ENCODE results near the gene CDK9.

The CDK9 gene

GRCh38 chr9:127803507-127804352 is 17.9 kb downstream of the CDK9 start:
- no peak for DNase-seq (ENCODE audit: low read depth)

DNA sequence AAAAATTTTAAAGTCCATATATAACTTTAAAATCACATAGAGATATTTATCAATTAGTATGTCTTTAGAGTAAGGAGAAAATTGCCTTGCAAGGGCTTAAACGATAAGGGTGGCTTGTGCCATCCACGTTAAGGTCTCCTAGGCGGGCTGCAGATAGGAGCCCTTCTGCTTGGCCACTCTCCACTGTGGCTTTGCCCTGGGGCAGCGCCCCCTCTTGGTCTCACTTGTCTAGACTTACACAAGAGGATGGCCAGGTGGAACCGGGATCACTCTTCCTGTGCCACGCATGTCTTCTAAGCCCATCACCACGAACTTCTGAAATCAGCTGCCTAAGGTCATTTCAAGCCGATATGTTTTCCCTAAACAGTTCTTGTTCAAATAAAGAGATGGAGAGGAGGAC is 19.8 kb downstream of the CDK9 start:
- no peak for DNase-seq (ENCODE audit: low read depth)

DNA sequence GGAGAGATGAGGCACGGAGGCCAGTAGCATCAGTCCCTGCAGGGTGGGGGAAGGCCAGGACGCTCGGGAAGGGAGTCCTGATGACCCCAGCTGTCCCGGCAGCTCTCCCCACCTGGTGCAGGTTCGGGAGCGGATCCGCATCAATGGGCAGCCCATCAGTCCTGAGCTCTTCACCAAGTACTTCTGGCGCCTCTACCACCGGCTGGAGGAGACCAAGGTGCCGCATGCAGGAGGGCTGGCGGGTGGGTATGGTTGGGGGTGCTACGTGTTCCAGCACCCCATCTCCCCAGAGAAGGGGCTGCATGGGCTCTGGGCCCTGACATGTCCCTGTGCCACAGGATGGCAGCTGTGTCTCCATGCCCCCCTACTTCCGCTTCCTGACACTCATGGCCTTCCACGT is 21.0 kb downstream of the CDK9 start:
- no peak for DNase-seq (ENCODE audit: low read depth)

GRCh38 chr9:127808347-127809001 is 22.6 kb downstream of the CDK9 start:
- no peak for DNase-seq (ENCODE audit: low read depth)

GRCh38 chr9:127809002-127809539 is 23.2 kb downstream of the CDK9 start:
- DNase-seq (ENCODE audit: low read depth), result no peak

DNA sequence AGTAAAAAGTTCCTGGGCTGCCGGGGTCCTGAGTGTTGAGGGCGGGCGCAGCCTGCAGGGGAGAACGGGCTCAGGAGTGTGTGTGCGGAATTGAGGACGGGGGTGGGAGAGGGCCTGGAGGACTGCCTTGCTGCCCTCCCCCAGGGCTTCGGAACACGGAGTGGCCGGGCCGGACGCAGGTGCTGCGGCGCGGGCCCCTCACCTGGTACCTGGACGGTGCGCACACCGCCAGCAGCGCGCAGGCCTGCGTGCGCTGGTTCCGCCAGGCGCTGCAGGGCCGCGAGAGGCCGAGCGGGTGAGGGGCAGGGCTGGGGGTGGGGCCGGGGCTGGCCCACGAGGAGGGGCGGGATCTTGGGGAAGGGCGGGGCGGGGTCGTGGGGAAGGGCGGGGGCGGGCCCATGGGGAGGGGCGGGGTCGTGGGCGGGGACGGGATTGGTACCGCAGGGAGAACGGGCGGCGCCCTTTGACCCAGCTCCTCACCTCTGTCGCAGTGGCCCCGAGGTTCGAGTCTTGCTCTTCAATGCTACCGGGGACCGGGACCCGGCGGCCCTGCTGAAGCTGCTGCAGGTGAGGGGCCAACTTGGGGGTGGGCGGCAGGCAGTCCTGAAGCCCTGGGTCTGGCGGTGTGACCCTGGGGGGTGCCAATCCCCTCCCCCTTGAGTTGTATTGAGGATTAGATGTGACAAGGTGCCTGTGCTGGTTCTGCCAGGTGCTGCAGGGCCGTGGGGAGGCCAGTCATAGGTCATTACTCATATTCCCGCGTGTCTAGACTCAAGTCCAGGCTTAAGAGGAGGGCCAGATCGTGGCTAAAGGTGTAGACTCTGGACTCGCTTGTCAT is 23.9 kb downstream of the CDK9 start:
- DNase-seq (ENCODE audit: low read depth), result no peak

GRCh38 chr9:127810378-127811187 is 24.7 kb downstream of the CDK9 start:
- no peak for DNase-seq (ENCODE audit: low read depth)

GRCh38 chr9:127812011-127812410 is 26.2 kb downstream of the CDK9 start:
- no peak for DNase-seq (ENCODE audit: low read depth)

DNA sequence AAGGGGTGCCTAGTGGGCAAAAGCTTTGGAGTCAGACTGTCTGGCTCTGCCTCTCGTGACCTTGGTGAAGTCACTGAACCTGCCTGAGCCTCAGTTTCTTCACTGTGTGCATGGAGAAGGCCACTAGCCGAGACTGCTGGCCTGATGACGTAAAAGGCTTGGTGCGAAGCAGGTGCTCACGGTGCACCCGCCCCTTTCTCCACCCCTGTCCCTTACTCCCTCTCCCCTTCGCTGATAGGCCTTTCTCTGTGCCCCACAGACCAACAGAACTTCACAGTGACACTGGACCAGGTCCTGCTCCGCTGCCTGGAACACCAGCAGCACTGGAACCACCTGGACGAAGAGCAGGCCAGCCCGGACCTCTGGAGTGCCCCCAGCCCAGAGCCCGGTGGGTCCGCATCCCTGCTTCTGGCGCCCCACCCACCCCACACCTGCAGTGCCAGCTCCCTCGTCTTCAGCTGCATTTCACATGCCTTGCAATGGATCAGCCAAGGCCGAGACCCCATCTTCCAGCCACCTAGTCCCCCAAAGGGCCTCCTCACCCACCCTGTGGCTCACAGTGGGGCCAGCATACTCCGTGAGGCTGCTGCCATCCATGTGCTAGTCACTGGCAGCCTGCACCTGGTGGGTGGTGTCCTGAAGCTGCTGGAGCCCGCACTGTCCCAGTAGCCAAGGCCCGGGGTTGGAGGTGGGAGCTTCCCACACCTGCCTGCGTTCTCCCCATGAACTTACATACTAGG is 27.3 kb downstream of the CDK9 start:
- DNase-seq (ENCODE audit: low read depth), result no peak

- no peak for DNase-seq (ENCODE audit: low read depth)
These were observed 27.9 kb downstream of the CDK9 start for GRCh38 chr9:127813686-127814226.

- DNase-seq (ENCODE audit: low read depth), result no peak
These were observed 29.0 kb downstream of the CDK9 start for GRCh38 chr9:127814619-127815511.

- no peak for DNase-seq (ENCODE audit: low read depth)
These were observed 29.9 kb downstream of the CDK9 start for GRCh38 chr9:127815512-127816361.

- no peak for DNase-seq (ENCODE audit: low read depth)
These were observed 30.5 kb downstream of the CDK9 start for GRCh38 chr9:127816362-127816725.

DNA sequence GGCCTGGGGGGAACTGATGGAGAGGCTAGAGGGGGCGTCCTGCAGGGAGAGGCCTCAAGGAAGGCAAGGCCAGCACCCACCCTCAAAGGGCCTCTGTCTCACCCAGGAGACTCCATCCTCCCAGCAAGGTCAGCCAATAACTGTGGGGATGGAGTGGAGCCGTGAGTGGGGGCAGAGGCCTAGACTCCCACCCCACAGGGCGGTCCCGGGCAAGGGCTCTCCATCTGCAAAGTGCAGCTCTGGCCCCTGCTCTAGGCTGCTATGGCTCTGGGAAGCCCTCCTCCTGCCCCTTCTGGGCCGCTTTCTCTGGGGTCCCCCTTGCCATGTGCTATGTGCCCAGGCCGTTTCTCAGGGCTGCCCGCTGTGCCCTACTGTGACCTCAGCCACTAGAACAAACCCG is 30.9 kb downstream of the CDK9 start:
- DNase-seq (ENCODE audit: low read depth), result no peak

DNA sequence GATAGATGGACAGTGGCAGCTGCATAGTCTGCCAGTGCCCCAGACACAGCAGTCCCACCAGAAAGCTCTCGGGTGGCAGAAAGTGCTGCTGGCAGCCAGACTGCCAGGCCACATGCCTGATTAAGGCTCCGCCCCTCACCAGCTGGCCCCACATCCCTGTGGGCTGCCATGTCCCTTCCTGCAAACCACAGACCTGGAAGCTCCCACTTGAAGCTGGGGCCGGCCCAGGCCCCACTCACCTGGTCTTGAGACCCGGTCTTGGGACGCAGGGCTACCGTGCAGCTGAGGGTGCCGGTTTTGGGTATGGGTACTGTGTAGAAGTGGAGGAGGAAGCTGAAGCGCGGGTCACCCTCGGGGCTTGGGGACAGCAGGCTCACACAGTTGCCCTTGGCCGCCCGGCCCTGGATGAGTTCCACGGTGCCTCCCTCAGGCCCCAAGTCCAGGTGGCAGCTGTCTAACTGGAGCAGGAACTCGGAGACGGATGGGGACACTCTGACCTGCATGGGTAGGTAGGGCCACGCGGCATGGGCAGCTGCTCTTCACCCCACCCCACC is 32.1 kb downstream of the CDK9 start:
- DNase-seq (ENCODE audit: low read depth), result no peak

DNA sequence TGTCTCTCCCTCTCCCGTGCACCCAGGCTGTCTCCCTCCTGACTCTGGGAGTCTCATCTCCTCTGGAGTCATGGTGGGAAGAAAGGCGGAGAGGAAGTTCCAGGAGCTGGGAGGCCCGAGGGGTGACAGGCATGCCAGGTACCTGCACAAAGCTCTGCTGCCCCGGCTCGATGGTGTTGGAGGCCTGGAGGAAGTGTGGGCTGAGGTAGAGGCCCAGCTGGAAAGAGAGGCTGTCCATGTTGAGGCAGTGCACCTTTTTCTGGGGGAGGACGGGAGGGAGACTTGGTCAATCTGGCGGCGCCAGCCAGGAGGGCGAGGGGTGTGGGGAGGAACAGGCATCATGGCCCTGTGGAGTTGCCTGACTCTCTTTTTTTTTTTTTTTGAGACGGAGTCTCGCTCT is 32.7 kb downstream of the CDK9 start:
- no peak for DNase-seq (ENCODE audit: low read depth)

- DNase-seq (ENCODE audit: low read depth), result no peak
These were observed 36.3 kb downstream of the CDK9 start for GRCh38 chr9:127822108-127822507.

Data from T follicular helper cell (primary cell).